HepG2 (cell line): ENCODE measurements around the gene ASB16. TPM values are rescaled to one million over a fixed set of nuclear protein-coding genes. Genes with fewer than 3 reads are reported as not detected.

Experiments
- FOXC1 ChIP-seq: sonication (generic); formaldehyde crosslinking; IDR thresholded peaks from 2 replicates; pipeline ENCODE4 v1.8.0; 2022; ENCODE audit warnings: mild to moderate bottlenecking, missing genetic modification reagents, borderline replicate concordance
- HOXA9 ChIP-seq: sonication (generic); formaldehyde crosslinking; IDR thresholded peaks from 2 replicates; pipeline ENCODE4 v1.8.1; 2022; ENCODE audit warnings: missing genetic modification reagents, mild to moderate bottlenecking, moderate library complexity, borderline replicate concordance
- KDM1A ChIP-seq: IDR thresholded peaks from 2 replicates; pipeline ENCODE4 v1.6.1; 2016; ENCODE audit warnings: missing compliant biosample characterization
- NPAS2 ChIP-seq: sonication (generic); formaldehyde crosslinking; IDR thresholded peaks from 2 replicates; pipeline ENCODE4 v1.8.0; 2022; ENCODE audit warnings: mild to moderate bottlenecking, missing genetic modification reagents, borderline replicate concordance
- ZFY ChIP-seq: sonication (generic); formaldehyde crosslinking; IDR thresholded peaks from 2 replicates; pipeline ENCODE4 v1.4.0; 2020; ENCODE audit warnings: missing genetic modification reagents
- ZNF34 ChIP-seq: sonication (generic); formaldehyde crosslinking; IDR thresholded peaks from 2 replicates; pipeline ENCODE4 v1.4.0; 2020; ENCODE audit warnings: mild to moderate bottlenecking, missing genetic modification reagents, borderline replicate concordance
- polyA plus RNA-seq, 8 experiments: library from polyadenylated mRNA; depleted of rRNA in 3 of 8; stranded (reverse) in 7 of 8; unstranded in 1 of 8; fragments of >200 nt; fragmentation: Illumina TruSeq in 4 of 8; extraction: Trizol in 4 of 8; gene quantifications; 2 replicates each; pipeline versions ENCODE4 v1.2.1 to v1.2.3, GENCODE V29; 2011 to 2016; ENCODE audit warnings: low read depth in 4 of 8, missing spikeins in 1 of 8, mixed read lengths in 1 of 8; ENCODE audit not compliant: insufficient read depth in 1 of 8
- total RNA-seq, 5 experiments: library from RNA; depleted of rRNA; stranded (reverse); fragments of >200 nt; fragmentation: Illumina TruSeq; extraction: Trizol; gene quantifications; 2 replicates each; pipeline ENCODE4 v1.2.3, GENCODE V29; 2016; ENCODE audit warnings: low read depth in 1 of 5
- TF ChIP-seq, protein P1 (sequence below): sonication (generic); formaldehyde crosslinking; IDR thresholded peaks from 2 replicates; pipeline ENCODE4 v1.5.0; 2020; ENCODE audit warnings: mild to moderate bottlenecking, missing genetic modification reagents, borderline replicate concordance
- TF ChIP-seq, protein P2 (sequence below): IDR thresholded peaks from 2 replicates; pipeline ENCODE4 v1.6.1; 2016; ENCODE audit warnings: low read depth, missing genetic modification reagents, missing compliant biosample characterization
- TF ChIP-seq, protein P3 (sequence below): sonication (generic); formaldehyde crosslinking; IDR thresholded peaks from 2 replicates; pipeline ENCODE4 v1.5.1; 2020; ENCODE audit warnings: missing genetic modification reagents, mild to moderate bottlenecking, borderline replicate concordance
- TF ChIP-seq, protein P4 (sequence below): fragments of 450-650 bp; IDR thresholded peaks from 2 replicates; pipeline ENCODE4 v1.6.1; 2017

Gene ASB16
- total and polyA plus RNA-seq, 2 of the 13 experiments (the other 11 are each of a cell fraction or from before 2014, with no cell fraction given), result 0.07 TPM; not detected in 1

DNA sequence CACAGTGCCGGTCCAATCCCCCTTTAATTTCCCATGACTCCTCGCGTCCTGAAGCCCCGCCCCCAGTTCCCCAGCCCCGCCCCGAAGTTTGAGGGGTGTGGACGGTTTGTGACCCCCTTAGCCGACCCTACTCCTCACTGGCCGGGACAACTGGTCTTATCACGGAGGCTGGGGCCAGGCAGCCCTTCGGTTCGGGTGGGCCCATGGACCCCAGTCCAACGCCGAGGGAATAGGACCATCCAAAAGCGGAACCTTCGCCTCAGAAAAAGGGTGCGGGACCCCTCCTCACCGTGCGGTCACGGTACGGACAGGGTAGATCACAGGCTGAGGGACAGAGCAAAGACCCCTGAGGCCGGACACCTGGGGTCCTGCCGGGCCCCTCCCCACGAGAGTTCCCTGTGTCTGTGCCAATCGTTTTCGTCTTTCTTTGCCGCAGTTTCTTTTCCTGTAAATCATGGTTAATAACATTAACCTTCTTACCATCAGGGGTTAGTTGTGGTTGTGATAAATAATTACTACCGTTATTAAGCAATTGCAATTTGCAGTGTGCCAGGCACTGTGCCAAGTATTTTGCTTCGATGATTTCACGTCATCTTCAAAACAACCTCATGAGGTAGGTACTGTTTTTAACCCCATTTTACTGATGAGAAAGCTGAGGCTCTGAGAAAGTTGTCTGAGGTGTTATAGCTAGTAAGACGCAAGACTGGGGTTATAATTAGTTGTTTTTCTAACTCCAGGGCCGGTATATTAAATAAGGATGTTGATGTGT, 16.8 kb downstream of the ASB16 start (continued):
- TF ChIP-seq, protein P1, sequence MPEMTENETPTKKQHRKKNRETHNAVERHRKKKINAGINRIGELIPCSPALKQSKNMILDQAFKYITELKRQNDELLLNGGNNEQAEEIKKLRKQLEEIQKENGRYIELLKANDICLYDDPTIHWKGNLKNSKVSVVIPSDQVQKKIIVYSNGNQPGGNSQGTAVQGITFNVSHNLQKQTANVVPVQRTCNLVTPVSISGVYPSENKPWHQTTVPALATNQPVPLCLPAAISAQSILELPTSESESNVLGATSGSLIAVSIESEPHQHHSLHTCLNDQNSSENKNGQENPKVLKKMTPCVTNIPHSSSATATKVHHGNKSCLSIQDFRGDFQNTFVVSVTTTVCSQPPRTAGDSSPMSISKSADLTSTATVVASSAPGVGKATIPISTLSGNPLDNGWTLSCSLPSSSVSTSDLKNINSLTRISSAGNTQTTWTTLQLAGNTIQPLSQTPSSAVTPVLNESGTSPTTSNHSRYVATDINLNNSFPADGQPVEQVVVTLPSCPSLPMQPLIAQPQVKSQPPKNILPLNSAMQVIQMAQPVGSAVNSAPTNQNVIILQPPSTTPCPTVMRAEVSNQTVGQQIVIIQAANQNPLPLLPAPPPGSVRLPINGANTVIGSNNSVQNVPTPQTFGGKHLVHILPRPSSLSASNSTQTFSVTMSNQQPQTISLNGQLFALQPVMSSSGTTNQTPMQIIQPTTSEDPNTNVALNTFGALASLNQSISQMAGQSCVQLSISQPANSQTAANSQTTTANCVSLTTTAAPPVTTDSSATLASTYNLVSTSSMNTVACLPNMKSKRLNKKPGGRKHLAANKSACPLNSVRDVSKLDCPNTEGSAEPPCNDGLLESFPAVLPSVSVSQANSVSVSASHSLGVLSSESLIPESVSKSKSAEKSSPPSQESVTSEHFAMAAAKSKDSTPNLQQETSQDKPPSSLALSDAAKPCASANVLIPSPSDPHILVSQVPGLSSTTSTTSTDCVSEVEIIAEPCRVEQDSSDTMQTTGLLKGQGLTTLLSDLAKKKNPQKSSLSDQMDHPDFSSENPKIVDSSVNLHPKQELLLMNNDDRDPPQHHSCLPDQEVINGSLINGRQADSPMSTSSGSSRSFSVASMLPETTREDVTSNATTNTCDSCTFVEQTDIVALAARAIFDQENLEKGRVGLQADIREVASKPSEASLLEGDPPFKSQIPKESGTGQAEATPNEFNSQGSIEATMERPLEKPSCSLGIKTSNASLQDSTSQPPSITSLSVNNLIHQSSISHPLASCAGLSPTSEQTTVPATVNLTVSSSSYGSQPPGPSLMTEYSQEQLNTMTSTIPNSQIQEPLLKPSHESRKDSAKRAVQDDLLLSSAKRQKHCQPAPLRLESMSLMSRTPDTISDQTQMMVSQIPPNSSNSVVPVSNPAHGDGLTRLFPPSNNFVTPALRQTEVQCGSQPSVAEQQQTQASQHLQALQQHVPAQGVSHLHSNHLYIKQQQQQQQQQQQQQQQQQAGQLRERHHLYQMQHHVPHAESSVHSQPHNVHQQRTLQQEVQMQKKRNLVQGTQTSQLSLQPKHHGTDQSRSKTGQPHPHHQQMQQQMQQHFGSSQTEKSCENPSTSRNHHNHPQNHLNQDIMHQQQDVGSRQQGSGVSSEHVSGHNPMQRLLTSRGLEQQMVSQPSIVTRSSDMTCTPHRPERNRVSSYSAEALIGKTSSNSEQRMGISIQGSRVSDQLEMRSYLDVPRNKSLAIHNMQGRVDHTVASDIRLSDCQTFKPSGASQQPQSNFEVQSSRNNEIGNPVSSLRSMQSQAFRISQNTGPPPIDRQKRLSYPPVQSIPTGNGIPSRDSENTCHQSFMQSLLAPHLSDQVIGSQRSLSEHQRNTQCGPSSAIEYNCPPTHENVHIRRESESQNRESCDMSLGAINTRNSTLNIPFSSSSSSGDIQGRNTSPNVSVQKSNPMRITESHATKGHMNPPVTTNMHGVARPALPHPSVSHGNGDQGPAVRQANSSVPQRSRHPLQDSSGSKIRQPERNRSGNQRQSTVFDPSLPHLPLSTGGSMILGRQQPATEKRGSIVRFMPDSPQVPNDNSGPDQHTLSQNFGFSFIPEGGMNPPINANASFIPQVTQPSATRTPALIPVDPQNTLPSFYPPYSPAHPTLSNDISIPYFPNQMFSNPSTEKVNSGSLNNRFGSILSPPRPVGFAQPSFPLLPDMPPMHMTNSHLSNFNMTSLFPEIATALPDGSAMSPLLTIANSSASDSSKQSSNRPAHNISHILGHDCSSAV (CRISPR knock-in tag), result 0 out of 2 replicates have a peak, but pooled peaks have one; percentile 17
- TF ChIP-seq ZNF34 (CRISPR knock-in tag) (peak; percentile 61; the same call in 1 of the 2 replicates), NPAS2 (no peak), KDM1A (CRISPR knock-in tag) (peak; percentile 81), ZFY (no peak), HOXA9 (no peak), FOXC1 (CRISPR knock-in tag) (no peak)
- TF ChIP-seq, protein P2, sequence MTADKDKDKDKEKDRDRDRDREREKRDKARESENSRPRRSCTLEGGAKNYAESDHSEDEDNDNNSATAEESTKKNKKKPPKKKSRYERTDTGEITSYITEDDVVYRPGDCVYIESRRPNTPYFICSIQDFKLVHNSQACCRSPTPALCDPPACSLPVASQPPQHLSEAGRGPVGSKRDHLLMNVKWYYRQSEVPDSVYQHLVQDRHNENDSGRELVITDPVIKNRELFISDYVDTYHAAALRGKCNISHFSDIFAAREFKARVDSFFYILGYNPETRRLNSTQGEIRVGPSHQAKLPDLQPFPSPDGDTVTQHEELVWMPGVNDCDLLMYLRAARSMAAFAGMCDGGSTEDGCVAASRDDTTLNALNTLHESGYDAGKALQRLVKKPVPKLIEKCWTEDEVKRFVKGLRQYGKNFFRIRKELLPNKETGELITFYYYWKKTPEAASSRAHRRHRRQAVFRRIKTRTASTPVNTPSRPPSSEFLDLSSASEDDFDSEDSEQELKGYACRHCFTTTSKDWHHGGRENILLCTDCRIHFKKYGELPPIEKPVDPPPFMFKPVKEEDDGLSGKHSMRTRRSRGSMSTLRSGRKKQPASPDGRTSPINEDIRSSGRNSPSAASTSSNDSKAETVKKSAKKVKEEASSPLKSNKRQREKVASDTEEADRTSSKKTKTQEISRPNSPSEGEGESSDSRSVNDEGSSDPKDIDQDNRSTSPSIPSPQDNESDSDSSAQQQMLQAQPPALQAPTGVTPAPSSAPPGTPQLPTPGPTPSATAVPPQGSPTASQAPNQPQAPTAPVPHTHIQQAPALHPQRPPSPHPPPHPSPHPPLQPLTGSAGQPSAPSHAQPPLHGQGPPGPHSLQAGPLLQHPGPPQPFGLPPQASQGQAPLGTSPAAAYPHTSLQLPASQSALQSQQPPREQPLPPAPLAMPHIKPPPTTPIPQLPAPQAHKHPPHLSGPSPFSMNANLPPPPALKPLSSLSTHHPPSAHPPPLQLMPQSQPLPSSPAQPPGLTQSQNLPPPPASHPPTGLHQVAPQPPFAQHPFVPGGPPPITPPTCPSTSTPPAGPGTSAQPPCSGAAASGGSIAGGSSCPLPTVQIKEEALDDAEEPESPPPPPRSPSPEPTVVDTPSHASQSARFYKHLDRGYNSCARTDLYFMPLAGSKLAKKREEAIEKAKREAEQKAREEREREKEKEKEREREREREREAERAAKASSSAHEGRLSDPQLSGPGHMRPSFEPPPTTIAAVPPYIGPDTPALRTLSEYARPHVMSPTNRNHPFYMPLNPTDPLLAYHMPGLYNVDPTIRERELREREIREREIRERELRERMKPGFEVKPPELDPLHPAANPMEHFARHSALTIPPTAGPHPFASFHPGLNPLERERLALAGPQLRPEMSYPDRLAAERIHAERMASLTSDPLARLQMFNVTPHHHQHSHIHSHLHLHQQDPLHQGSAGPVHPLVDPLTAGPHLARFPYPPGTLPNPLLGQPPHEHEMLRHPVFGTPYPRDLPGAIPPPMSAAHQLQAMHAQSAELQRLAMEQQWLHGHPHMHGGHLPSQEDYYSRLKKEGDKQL (CRISPR knock-in tag), result no peak
- TF ChIP-seq, protein P3, sequence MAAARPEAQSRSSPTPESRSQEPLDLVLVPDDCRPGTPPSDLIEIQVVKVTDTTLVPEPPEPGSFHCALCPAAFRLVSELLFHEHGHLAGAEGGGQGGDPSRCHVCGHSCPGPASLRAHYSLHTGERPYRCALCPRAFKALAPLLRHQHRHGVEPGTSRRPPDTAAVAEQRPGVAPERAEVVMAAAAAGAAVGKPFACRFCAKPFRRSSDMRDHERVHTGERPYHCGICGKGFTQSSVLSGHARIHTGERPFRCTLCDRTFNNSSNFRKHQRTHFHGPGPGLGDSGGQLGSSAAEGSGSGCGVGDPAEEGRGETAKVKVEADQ (CRISPR knock-in tag), result peak; percentile 99
- TF ChIP-seq, protein P4, sequence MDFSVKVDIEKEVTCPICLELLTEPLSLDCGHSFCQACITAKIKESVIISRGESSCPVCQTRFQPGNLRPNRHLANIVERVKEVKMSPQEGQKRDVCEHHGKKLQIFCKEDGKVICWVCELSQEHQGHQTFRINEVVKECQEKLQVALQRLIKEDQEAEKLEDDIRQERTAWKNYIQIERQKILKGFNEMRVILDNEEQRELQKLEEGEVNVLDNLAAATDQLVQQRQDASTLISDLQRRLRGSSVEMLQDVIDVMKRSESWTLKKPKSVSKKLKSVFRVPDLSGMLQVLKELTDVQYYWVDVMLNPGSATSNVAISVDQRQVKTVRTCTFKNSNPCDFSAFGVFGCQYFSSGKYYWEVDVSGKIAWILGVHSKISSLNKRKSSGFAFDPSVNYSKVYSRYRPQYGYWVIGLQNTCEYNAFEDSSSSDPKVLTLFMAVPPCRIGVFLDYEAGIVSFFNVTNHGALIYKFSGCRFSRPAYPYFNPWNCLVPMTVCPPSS, result no peak
